GM03348 (cell line): ENCODE measurements around the gene SCD.
"Not testable (repeated sequence)": the region's sequence is repeated elsewhere in the genome, so short reads cannot be mapped to it uniquely, and the experiment has no call there.

Experiments
- DNase-seq: peaks from one replicate; pipeline ENCODE4 v3.0.0; 2012; ENCODE audit warnings: low spot score

The SCD gene

GRCh38 chr10:100362570-100363496 lies 15.8 kb downstream of the SCD start:
- DNase-seq: no peak

GRCh38 chr10:100364175-100364574 lies 17.1 kb downstream of the SCD start:
- no peak for DNase-seq

GRCh38 chr10:100364735-100365391 lies 17.8 kb downstream of the SCD start:
- DNase-seq: peak; percentile 21

GRCh38 chr10:100368721-100369120 lies 21.7 kb downstream of the SCD start:
- DNase-seq: no peak

GRCh38 chr10:100370714-100371481 lies 23.9 kb downstream of the SCD start:
- DNase-seq: peak; percentile 86

- DNase-seq: no peak
Measured at GRCh38 chr10:100371482-100372027, 24.5 kb downstream of the SCD start.

- no peak for DNase-seq
Measured at GRCh38 chr10:100372415-100373297, 25.6 kb downstream of the SCD start.

- peak; percentile 98 for DNase-seq
Measured at GRCh38 chr10:100373298-100374199, 26.5 kb downstream of the SCD start.

GRCh38 chr10:100374200-100374655 lies 27.2 kb downstream of the SCD start:
- DNase-seq: no peak

GRCh38 chr10:100374677-100375353 lies 27.8 kb downstream of the SCD start:
- DNase-seq: not testable (repeated sequence)

- not testable (repeated sequence) for DNase-seq
Measured at GRCh38 chr10:100376656-100377055, 29.6 kb downstream of the SCD start.

- no peak for DNase-seq
Measured at GRCh38 chr10:100377830-100378229, 30.8 kb downstream of the SCD start.

- DNase-seq: no peak
Measured at GRCh38 chr10:100380400-100380799, 33.4 kb downstream of the SCD start.

- DNase-seq: no peak
Measured at GRCh38 chr10:100382553-100382952, 35.5 kb downstream of the SCD start.

- DNase-seq: no peak
Measured at GRCh38 chr10:100383251-100383650, 36.2 kb downstream of the SCD start.

GRCh38 chr10:100391163-100392002 lies 44.4 kb downstream of the SCD start:
- DNase-seq: no peak

GRCh38 chr10:100392686-100393003 lies 45.6 kb downstream of the SCD start:
- no peak for DNase-seq

- DNase-seq: no peak
Measured at GRCh38 chr10:100395626-100396025, 48.6 kb downstream of the SCD start.

GRCh38 chr10:100396605-100397004 lies 49.6 kb downstream of the SCD start:
- DNase-seq: no peak
